Keratinocyte (primary cell): Measurements from ENCODE around the gene TAF1B.

Source experiments
- EZH2 ChIP-seq: IDR thresholded peaks from one replicate; pipeline ENCODE4 v1.6.1; 2012; ENCODE audit warnings: inconsistent platforms, mild to moderate bottlenecking, low read length, moderate library complexity
- TF ChIP-seq, protein P1 (sequence below), 3 experiments: IDR thresholded peaks in 1 of 3; conservative IDR thresholded peaks in 1 of 3; optimal IDR thresholded peaks in 1 of 3; 2 replicates in 2 of 3; 3 replicates in 1 of 3; pipeline versions ENCODE3 to v1.5.1; 2011; ENCODE audit warnings: low read length in 3 of 3, mild to moderate bottlenecking in 3 of 3, moderate library complexity in 2 of 3, control low read depth in 1 of 3, inconsistent platforms in 1 of 3; ENCODE audit not compliant: insufficient read depth in 2 of 3; ENCODE audit errors: extremely low read depth in 1 of 3

DNA sequence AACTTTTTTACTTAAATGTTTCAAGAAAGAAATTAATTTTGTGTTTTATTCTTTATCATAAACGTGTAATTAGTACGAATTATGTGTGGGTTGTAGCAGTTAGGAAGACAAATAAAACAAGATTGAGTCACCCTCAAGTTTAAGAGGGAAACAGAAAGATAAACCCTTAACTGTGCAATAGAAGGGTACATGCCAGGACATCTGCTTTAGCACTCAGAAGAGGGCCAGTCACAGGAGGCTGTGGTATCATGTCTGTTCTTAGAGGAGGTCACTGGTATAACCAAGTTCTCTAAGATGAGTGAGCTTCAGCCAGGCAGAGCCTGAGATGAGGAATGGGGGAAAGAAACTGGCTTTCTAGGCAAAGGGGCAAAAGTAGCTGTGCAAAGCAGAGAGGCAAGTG, 65.8 kb downstream of the TAF1B start:
- TF ChIP-seq, protein P1, sequence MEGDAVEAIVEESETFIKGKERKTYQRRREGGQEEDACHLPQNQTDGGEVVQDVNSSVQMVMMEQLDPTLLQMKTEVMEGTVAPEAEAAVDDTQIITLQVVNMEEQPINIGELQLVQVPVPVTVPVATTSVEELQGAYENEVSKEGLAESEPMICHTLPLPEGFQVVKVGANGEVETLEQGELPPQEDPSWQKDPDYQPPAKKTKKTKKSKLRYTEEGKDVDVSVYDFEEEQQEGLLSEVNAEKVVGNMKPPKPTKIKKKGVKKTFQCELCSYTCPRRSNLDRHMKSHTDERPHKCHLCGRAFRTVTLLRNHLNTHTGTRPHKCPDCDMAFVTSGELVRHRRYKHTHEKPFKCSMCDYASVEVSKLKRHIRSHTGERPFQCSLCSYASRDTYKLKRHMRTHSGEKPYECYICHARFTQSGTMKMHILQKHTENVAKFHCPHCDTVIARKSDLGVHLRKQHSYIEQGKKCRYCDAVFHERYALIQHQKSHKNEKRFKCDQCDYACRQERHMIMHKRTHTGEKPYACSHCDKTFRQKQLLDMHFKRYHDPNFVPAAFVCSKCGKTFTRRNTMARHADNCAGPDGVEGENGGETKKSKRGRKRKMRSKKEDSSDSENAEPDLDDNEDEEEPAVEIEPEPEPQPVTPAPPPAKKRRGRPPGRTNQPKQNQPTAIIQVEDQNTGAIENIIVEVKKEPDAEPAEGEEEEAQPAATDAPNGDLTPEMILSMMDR (optimal IDR thresholded peaks at IDR 0.05 in 1 of 3, IDR thresholded peaks at IDR 0.05 in 1 of 3, conservative IDR thresholded peaks at IDR 0.05 in 1 of 3; ENCODE audit: extremely low read depth in 1 of 3, insufficient read depth in 2 of 3, low read length in 3 of 3) = no peak
- TF ChIP-seq EZH2 = no peak
